ENCODE data around the gene STON1. TPM values are rescaled to one million over a fixed set of nuclear protein-coding genes. Genes with fewer than 3 reads are reported as not detected.

STON1 gene
- total RNA-seq, 2 donors from 2014 or later, result 15.0 to 19.5 TPM

- H3K27me3 Mint-ChIP-seq (ENCODE audit: insufficient read depth), result no peaks in the 10 kb centered on the region
- Histone ChIP-seq H3K4me1 (ENCODE audit: control insufficient read depth, insufficient read depth, low read length) (no peaks in the 10 kb centered on the region), H3K9me3 (ENCODE audit: control insufficient read depth, low read length) (no peaks in the 10 kb centered on the region), H3K36me3 (ENCODE audit: control insufficient read depth, insufficient read depth, low read length) (peaks cover 82% of the 10 kb centered on the region), H3K27ac (ENCODE audit: low read depth, low read length) (no peak overlapping the region), H3K27me3 (ENCODE audit: control insufficient read depth, insufficient read depth, low read length, poor library complexity, severe bottlenecking) (no peaks in the 10 kb centered on the region), H3K9ac (ENCODE audit: extremely low read depth, low read length, poor library complexity, severe bottlenecking) (no peak overlapping the region), H3K4me3 (ENCODE audit: low read length) (no peak overlapping the region)
- H3K4me3 Mint-ChIP-seq, result no peak overlapping the region
- H3K4me1 Mint-ChIP-seq, result no peaks in the 10 kb centered on the region
- no peak for TF ChIP-seq CTCF (conservative IDR thresholded peaks at IDR 0.05)
- H3K36me3 Mint-ChIP-seq (ENCODE audit: low read depth), result peaks cover 69% of the 10 kb centered on the region
- DNase-seq, result no peak
- WGBS, 2 experiments (ENCODE audit: insufficient coverage in 1 of 2, insufficient read length in 1 of 2), result 96 to 100% methylated on average over 5 to 6 of the region's 6 CpGs
- H3K27ac Mint-ChIP-seq, result no peak overlapping the region
- no peaks in the 10 kb centered on the region for H3K9me3 Mint-ChIP-seq
These were observed 46.0 kb upstream of the STON1 start for GRCh38 chr2:48483916-48484315.

GRCh38 chr2:48488545-48488944 is 41.4 kb upstream of the STON1 start:
- Histone ChIP-seq H3K4me1 (ENCODE audit: control insufficient read depth, insufficient read depth, low read length) (no peaks in the 10 kb centered on the region), H3K9ac (ENCODE audit: extremely low read depth, low read length, poor library complexity, severe bottlenecking) (no peak overlapping the region), H3K27ac (ENCODE audit: low read depth, low read length) (no peak overlapping the region), H3K36me3 (ENCODE audit: control insufficient read depth, insufficient read depth, low read length) (peaks cover 68% of the 10 kb centered on the region), H3K9me3 (ENCODE audit: control insufficient read depth, low read length) (no peaks in the 10 kb centered on the region), H3K4me3 (ENCODE audit: low read length) (no peak overlapping the region), H3K27me3 (ENCODE audit: control insufficient read depth, insufficient read depth, low read length, poor library complexity, severe bottlenecking) (no peaks in the 10 kb centered on the region)
- no peak overlapping the region for H3K27ac Mint-ChIP-seq
- DNase-seq, result no peak
- H3K4me1 Mint-ChIP-seq, result no peaks in the 10 kb centered on the region
- H3K27me3 Mint-ChIP-seq (ENCODE audit: insufficient read depth), result no peaks in the 10 kb centered on the region
- 91 to 100% methylated on average over 2 to 3 of the region's 3 CpGs for whole genome bisulfite sequencing, 2 experiments (ENCODE audit: insufficient coverage in 1 of 2, insufficient read length in 1 of 2)
- H3K36me3 Mint-ChIP-seq (ENCODE audit: low read depth), result peaks cover 59% of the 10 kb centered on the region
- no peak overlapping the region for H3K4me3 Mint-ChIP-seq
- no peak for TF ChIP-seq CTCF (conservative IDR thresholded peaks at IDR 0.05)
- H3K9me3 Mint-ChIP-seq, result no peaks in the 10 kb centered on the region

- Histone ChIP-seq H3K27me3 (ENCODE audit: control insufficient read depth, insufficient read depth, low read length, poor library complexity, severe bottlenecking) (no peaks in the 10 kb centered on the region), H3K9me3 (ENCODE audit: control insufficient read depth, low read length) (no peaks in the 10 kb centered on the region), H3K4me1 (ENCODE audit: control insufficient read depth, insufficient read depth, low read length) (no peaks in the 10 kb centered on the region), H3K27ac (ENCODE audit: low read depth, low read length) (no peak overlapping the region), H3K9ac (ENCODE audit: extremely low read depth, low read length, poor library complexity, severe bottlenecking) (no peak overlapping the region), H3K4me3 (ENCODE audit: low read length) (no peak overlapping the region), H3K36me3 (ENCODE audit: control insufficient read depth, insufficient read depth, low read length) (peaks cover 78% of the 10 kb centered on the region)
- H3K9me3 Mint-ChIP-seq, result no peaks in the 10 kb centered on the region
- H3K4me3 Mint-ChIP-seq, result no peak overlapping the region
- H3K27me3 Mint-ChIP-seq (ENCODE audit: insufficient read depth), result no peaks in the 10 kb centered on the region
- no peak for DNase-seq
- no peak for TF ChIP-seq CTCF (conservative IDR thresholded peaks at IDR 0.05)
- 71 to 97% methylated on average over 2 of the region's 2 CpGs for WGBS, 2 experiments (ENCODE audit: insufficient coverage in 1 of 2, insufficient read length in 1 of 2)
- no peak overlapping the region for H3K27ac Mint-ChIP-seq
- peaks cover 4% of the 10 kb centered on the region for H3K4me1 Mint-ChIP-seq
- H3K36me3 Mint-ChIP-seq (ENCODE audit: low read depth), result peaks cover 65% of the 10 kb centered on the region
These were observed 33.1 kb upstream of the STON1 start for GRCh38 chr2:48496849-48497248.
